ENCODE data around the gene DNAH6. TPM values are rescaled to one million over a fixed set of nuclear protein-coding genes. Genes with fewer than 3 reads are reported as not detected.
"Not testable (repeated sequence)": the region's sequence is repeated elsewhere in the genome, so short reads cannot be mapped to it uniquely, and the experiment has no call there.

DNAH6 gene
- total RNA-seq, 1 donor from 2014 or later: not detected

- H3K4me3 Mint-ChIP-seq (ENCODE audit: unreplicated experiment): no peak overlapping the region
- no peak for TF ChIP-seq CTCF (IDR thresholded peaks at IDR 0.05)
- no peak for DNase-seq (ENCODE audit: extremely low spot score, unreplicated experiment)
- no peaks in the 10 kb centered on the region for H3K9me3 Mint-ChIP-seq (ENCODE audit: unreplicated experiment)
- peaks cover 32% of the 10 kb centered on the region for H3K27me3 Mint-ChIP-seq (ENCODE audit: unreplicated experiment)
- H3K36me3 Mint-ChIP-seq (ENCODE audit: unreplicated experiment): no peaks in the 10 kb centered on the region
- no peaks in the 10 kb centered on the region for H3K4me1 Mint-ChIP-seq (ENCODE audit: unreplicated experiment)
- H3K27ac Mint-ChIP-seq (ENCODE audit: unreplicated experiment): no peak overlapping the region
Observed at GRCh38 chr2:84539729-84540128, 23.4 kb downstream of the DNAH6 start.

DNA sequence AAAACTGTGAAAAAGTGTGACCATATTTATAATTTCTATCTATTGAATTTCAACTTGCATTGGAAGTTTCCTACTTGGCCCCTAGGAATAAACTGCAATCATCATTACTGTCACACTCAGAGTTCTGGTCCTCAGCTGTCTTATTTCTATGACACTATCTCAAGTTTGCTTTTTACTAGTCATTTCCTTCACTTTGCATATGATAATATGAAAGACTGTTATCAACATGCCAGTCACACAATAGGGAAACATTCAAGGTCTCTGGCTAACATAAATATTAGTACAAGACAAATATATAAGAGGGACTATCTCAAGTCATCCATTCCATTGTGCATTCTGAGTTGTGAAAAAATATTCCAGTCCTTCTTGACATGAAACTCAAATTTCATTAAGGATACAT, 28.7 kb downstream of the DNAH6 start:
- no peak overlapping the region for H3K4me3 Mint-ChIP-seq (ENCODE audit: unreplicated experiment)
- no peaks in the 10 kb centered on the region for H3K9me3 Mint-ChIP-seq (ENCODE audit: unreplicated experiment)
- H3K27ac Mint-ChIP-seq (ENCODE audit: unreplicated experiment): no peak overlapping the region
- H3K27me3 Mint-ChIP-seq (ENCODE audit: unreplicated experiment): peaks cover 23% of the 10 kb centered on the region
- H3K4me1 Mint-ChIP-seq (ENCODE audit: unreplicated experiment): no peaks in the 10 kb centered on the region
- DNase-seq (ENCODE audit: extremely low spot score, unreplicated experiment): no peak
- no peak for TF ChIP-seq CTCF (IDR thresholded peaks at IDR 0.05)
- H3K36me3 Mint-ChIP-seq (ENCODE audit: unreplicated experiment): no peaks in the 10 kb centered on the region

GRCh38 chr2:84546551-84546950, 30.3 kb downstream of the DNAH6 start:
- Mint-ChIP-seq H3K36me3 (ENCODE audit: unreplicated experiment) (no peaks in the 10 kb centered on the region), H3K27me3 (ENCODE audit: unreplicated experiment) (peaks cover 24% of the 10 kb centered on the region), H3K4me1 (ENCODE audit: unreplicated experiment) (no peaks in the 10 kb centered on the region), H3K9me3 (ENCODE audit: unreplicated experiment) (no peaks in the 10 kb centered on the region), H3K27ac (ENCODE audit: unreplicated experiment) (no peak overlapping the region), H3K4me3 (ENCODE audit: unreplicated experiment) (no peak overlapping the region)
- no peak for TF ChIP-seq CTCF (IDR thresholded peaks at IDR 0.05)
- no peak for DNase-seq (ENCODE audit: extremely low spot score, unreplicated experiment)

- Mint-ChIP-seq H3K36me3 (ENCODE audit: unreplicated experiment) (no peaks in the 10 kb centered on the region), H3K4me1 (ENCODE audit: unreplicated experiment) (no peaks in the 10 kb centered on the region), H3K27ac (ENCODE audit: unreplicated experiment) (no peak overlapping the region), H3K27me3 (ENCODE audit: unreplicated experiment) (peaks cover 21% of the 10 kb centered on the region), H3K4me3 (ENCODE audit: unreplicated experiment) (no peak overlapping the region), H3K9me3 (ENCODE audit: unreplicated experiment) (no peaks in the 10 kb centered on the region)
- DNase-seq (ENCODE audit: extremely low spot score, unreplicated experiment): no peak
- no peak for TF ChIP-seq CTCF (IDR thresholded peaks at IDR 0.05)
Observed at GRCh38 chr2:84548303-84548702, 32.0 kb downstream of the DNAH6 start.

- DNase-seq (ENCODE audit: extremely low spot score, unreplicated experiment): no peak
- peaks cover 18% of the 10 kb centered on the region for H3K27me3 Mint-ChIP-seq (ENCODE audit: unreplicated experiment)
- H3K36me3 Mint-ChIP-seq (ENCODE audit: unreplicated experiment): no peaks in the 10 kb centered on the region
- H3K4me3 Mint-ChIP-seq (ENCODE audit: unreplicated experiment): no peak overlapping the region
- no peaks in the 10 kb centered on the region for H3K9me3 Mint-ChIP-seq (ENCODE audit: unreplicated experiment)
- no peak for TF ChIP-seq CTCF (IDR thresholded peaks at IDR 0.05)
- no peaks in the 10 kb centered on the region for H3K4me1 Mint-ChIP-seq (ENCODE audit: unreplicated experiment)
- H3K27ac Mint-ChIP-seq (ENCODE audit: unreplicated experiment): no peak overlapping the region
Observed at GRCh38 chr2:84550916-84551315, 34.6 kb downstream of the DNAH6 start.

DNA sequence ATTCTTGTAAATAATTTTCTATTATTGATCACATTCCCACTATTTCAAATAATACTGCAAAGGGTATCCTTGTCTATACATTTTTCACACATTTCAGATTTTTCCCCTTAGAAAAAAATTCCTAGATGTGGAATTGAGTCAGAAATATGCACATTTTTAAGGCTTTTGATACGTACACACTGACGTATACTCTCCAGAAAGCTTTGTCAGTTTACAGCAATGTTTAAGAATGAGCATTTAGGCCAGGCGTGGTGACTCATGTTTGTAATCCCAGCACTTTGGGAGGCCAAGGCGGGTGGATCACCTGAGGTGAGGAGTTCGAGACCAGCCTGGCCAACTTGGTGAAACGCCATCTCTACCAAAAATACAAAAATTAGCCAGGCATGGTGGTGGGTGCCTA, 35.2 kb downstream of the DNAH6 start:
- not testable (repeated sequence) for H3K4me3 Mint-ChIP-seq (ENCODE audit: unreplicated experiment); H3K27ac Mint-ChIP-seq (ENCODE audit: unreplicated experiment); H3K4me1 Mint-ChIP-seq (ENCODE audit: unreplicated experiment); H3K9me3 Mint-ChIP-seq (ENCODE audit: unreplicated experiment); H3K36me3 Mint-ChIP-seq (ENCODE audit: unreplicated experiment); DNase-seq (ENCODE audit: extremely low spot score, unreplicated experiment)
- peaks cover 17% of the 10 kb centered on the region for H3K27me3 Mint-ChIP-seq (ENCODE audit: unreplicated experiment)
